Activated CD4-positive, alpha-beta T cell treated with anti-CD3 and anti-CD28 coated beads, Interleukin-2, Interleukin-6, amounts not matched to agents 100 ng/mL and 50 ng/mL, durations not matched to agents 16 hours and 8 hours (primary cell): Measurements from ENCODE around the gene NSG1.
"Not testable (repeated sequence)": the region's sequence is repeated elsewhere in the genome, so short reads cannot be mapped to it uniquely, and the experiment has no call there.

Experiments
- DNase-seq: peaks from one replicate; pipeline ENCODE4 v3.0.0-alpha.2; 2020

The NSG1 gene

DNA sequence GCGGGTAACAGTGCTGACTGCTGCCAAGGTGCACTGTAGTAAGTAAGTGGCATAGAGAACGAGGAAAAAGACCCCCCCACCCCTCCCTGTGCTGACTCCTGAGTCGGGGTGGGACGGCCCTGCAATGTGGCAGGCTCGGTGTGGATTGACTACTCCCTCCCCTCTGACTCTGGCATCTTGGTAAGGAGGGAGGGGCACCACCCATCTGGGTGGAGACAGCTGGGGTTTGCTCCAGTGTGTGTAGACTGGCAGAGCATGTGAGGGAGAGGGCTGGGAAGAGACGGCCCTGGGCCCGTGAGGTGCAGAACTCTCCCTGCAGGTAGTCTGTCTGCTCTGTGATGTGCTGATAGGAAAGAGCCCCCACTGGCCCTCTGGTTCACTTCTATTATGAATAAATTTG, 31.0 kb downstream of the NSG1 start:
- no peak for DNase-seq

GRCh38 chr4:4418676-4419390, 31.9 kb downstream of the NSG1 start:
- DNase-seq, result no peak

- DNase-seq, result no peak
Observed at GRCh38 chr4:4419896-4420295, 33.0 kb downstream of the NSG1 start.

- no peak for DNase-seq
Observed at GRCh38 chr4:4420421-4420820, 33.5 kb downstream of the NSG1 start.

- DNase-seq, result no peak
Observed at GRCh38 chr4:4421356-4421755, 34.5 kb downstream of the NSG1 start.

- not testable (repeated sequence) for DNase-seq
Observed at GRCh38 chr4:4422117-4422516, 35.2 kb downstream of the NSG1 start.

GRCh38 chr4:4422856-4423499, 36.1 kb downstream of the NSG1 start:
- DNase-seq, result no peak

DNA sequence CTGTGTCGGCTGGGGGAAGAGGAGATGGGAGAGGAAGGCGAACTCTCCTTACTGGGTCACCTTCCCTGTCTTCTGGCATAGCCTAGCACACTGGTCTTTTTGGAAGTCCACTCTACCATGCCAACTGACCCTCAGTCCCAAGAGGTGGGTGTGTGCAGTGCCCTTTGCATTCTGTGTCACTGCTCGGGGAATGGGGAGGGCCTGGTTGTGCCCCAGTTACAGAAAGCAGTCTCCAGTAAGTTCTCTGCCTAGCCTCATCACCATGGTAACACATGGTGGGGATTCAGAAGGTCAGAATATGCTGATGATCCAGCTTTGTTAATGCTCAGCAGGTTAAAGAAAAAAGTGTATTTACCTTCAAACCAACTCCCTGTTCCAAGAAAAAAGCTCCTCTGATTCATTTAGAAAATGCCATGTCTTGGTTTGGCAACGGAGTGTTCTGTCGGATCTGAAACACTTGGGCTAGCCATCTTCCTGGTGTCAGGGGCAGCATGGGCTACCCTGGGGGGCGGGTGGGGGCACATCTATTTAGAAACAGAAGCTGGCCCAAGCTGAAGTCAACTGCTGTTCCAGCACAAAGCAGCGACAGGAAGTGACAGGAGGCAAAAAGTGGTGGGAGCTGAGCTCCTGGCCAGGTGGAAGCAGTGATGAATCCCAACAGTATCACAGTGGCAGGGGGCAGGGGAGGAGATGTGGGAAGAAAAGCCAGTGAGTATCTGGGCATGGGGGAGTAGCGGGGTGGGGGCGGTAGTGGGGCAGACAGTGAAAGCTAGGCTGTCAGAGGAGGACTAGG, 37.0 kb downstream of the NSG1 start:
- no peak for DNase-seq

GRCh38 chr4:4424499-4425115, 37.7 kb downstream of the NSG1 start:
- DNase-seq, result no peak

DNA sequence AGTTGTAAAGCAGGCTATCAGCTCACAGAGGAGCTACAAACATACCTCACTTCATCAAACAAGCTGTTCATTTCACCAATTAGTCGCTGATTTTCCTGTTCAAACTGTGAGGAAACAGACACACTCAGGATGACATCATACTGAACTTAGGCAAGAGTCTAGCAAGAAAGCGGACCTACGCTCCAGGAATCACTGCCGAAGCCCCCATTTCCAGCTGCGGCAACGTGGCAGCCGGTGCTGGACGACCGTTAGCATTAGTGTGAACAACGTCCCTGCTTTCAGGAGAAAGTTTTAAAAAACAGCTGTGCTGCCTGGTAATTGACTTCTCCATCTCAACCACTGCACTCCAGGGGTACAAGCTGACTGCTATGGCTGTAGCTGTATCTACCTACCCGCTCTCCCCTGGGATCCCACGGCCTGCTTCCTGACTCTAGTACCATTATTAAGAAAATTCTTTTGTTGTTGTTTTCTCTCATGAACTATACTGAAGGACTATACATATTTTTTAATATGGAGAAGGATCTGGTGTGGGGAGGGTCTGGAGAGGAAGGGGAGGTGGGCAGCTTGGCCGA, 38.3 kb downstream of the NSG1 start:
- no peak for DNase-seq

GRCh38 chr4:4425696-4426095, 38.8 kb downstream of the NSG1 start:
- DNase-seq, result no peak

GRCh38 chr4:4426511-4427120, 39.7 kb downstream of the NSG1 start:
- DNase-seq, result no peak

GRCh38 chr4:4427121-4427870, 40.4 kb downstream of the NSG1 start:
- DNase-seq, result no peak

DNA sequence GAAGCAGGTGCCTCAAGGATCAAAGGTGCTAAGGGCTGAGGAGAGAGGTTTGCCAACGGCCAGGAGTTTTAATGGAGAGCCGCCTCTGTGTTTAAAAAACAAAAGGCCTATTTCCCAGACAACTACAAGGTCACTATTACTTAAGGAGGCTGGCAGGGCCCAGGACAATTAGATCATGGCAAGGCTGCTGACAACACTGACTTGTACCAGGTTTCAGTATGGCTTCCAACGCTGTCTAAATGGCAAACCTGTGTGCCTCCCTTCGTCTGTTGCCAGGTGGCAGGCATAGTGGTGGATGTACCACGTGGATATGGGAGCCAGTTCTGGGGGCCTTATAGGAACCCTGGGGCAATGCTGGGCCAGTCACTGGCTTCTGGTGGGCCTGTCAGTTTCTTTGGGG, 41.0 kb downstream of the NSG1 start:
- DNase-seq, result no peak

GRCh38 chr4:4428966-4429875, 42.3 kb downstream of the NSG1 start:
- no peak for DNase-seq

DNA sequence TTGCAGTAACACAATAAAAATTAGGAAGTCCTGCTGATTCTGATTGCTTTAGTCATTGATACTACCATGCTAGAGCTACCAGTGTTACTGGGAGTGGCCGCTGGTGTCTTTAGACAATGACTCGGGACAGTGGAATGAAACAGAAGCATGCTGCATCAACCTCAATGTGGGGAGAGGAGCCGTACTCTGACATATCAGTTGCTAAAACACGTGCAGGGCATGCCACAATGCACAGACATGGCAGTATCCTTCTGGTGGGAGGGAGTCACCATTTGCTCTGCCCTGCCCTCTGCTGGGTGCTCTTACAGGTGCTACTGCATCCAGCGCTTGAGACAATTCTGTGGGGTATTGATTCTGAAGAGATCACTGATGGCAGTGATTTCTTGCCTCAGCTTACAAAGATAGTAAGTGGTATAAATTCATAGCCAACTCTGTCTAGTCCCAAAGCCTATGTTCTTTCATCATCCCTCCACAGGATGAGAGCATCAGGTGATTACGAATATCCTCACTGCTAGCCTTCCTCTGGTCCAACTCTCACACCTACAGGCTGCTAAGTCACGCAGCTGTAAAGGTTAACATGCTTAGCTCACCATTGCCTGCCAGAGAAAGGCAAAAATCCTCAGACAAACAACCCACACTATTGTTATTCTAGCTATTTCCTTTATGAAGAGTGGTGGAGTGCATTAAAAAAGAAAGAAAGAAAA, 43.7 kb downstream of the NSG1 start:
- peak; percentile 61 for DNase-seq

- DNase-seq, result no peak
Observed at GRCh38 chr4:4432341-4433125, 45.6 kb downstream of the NSG1 start.

GRCh38 chr4:4433941-4434340, 47.0 kb downstream of the NSG1 start:
- DNase-seq, result no peak

DNA sequence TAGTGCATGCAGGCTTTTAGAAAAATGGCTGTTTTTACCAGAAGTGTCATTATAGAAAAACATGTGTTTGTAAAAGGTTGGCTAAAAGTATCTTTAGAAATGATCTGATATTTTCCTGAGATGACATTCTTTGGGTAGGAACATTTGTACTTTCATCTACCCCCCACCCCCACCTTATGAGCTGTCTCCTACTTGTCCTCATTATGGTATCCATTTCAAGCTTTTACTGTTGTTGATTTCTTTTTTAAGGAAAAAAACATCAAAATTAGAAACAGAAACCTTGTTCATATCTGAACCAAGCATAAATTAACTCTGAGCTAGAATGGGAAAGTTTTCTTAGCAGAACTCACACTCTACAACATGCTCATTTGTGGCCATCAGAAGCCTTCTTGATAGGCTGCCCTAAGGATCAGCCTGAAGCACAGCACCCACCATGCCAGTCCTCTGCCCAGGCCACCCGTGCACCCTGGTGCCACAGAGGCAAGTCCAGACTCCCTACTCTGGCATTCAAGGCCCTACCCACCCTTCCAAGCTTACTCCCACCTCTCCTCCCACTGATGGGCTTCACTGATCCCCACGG, 49.4 kb downstream of the NSG1 start:
- no peak for DNase-seq
